GM21619 (cell line): Measurements from ENCODE around the gene PKP2.

ENCODE experiments used
- ATAC-seq: cut with Tn5 transposase; IDR thresholded peaks from one replicate; pipeline ENCODE4 v1.9.1; 2021; ENCODE audit not compliant: unreplicated experiment

The PKP2 gene

GRCh38 chr12:32756476-32757066, 140.0 kb downstream of the PKP2 start:
- no peak for ATAC-seq

GRCh38 chr12:32755654-32756475, 140.7 kb downstream of the PKP2 start, which contains the start of gene YARS2:
TSS of gene YARS2 (minus strand) at chr12:32755897. CDS start at chr12:32755874, 23 bp downstream.
- ATAC-seq: peak; percentile 88

- ATAC-seq: peak; percentile 67
Observed at GRCh38 chr12:32755051-32755653, 141.4 kb downstream of the PKP2 start.

GRCh38 chr12:32754111-32754510, 142.5 kb downstream of the PKP2 start:
- ATAC-seq: no peak

GRCh38 chr12:32753605-32754004, 143.0 kb downstream of the PKP2 start:
- no peak for ATAC-seq

- no peak for ATAC-seq
Observed at GRCh38 chr12:32743264-32743663, 153.3 kb downstream of the PKP2 start.

- no peak for ATAC-seq
Observed at GRCh38 chr12:32742133-32742532, 154.4 kb downstream of the PKP2 start.
